GM10847 (cell line): ENCODE measurements around the gene CIAO3.
A peak's percentile ranks its signal among the peaks of the same experiment; 100 is the strongest.

ENCODE experiments used
- POLR2A ChIP-seq: IDR thresholded peaks from 2 replicates; pipeline ENCODE4 v1.6.1; 2011; ENCODE audit not compliant: insufficient read length; ENCODE audit errors: extremely low read depth

CIAO3 gene

DNA sequence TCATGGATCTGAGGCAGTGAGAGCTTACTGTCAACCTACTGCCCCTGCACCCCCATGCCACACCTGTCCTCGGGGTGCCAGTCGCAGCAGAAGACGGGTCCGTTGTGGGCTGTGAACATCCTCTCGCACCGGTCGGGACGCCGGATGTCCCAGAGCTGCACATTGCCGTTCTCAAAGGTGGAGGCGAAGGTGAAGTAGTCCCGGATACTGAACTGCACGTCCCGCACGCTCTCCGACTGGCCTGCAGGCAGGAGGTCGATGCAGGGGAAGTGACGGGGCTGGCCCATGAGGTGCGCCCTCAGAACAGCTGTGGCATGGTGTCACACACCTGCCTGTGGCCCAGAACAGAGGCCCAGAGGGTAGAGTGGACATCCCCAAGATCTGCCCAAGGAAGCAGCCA is 53.3 kb downstream of the CIAO3 start:
- no peak for TF ChIP-seq POLR2A

DNA sequence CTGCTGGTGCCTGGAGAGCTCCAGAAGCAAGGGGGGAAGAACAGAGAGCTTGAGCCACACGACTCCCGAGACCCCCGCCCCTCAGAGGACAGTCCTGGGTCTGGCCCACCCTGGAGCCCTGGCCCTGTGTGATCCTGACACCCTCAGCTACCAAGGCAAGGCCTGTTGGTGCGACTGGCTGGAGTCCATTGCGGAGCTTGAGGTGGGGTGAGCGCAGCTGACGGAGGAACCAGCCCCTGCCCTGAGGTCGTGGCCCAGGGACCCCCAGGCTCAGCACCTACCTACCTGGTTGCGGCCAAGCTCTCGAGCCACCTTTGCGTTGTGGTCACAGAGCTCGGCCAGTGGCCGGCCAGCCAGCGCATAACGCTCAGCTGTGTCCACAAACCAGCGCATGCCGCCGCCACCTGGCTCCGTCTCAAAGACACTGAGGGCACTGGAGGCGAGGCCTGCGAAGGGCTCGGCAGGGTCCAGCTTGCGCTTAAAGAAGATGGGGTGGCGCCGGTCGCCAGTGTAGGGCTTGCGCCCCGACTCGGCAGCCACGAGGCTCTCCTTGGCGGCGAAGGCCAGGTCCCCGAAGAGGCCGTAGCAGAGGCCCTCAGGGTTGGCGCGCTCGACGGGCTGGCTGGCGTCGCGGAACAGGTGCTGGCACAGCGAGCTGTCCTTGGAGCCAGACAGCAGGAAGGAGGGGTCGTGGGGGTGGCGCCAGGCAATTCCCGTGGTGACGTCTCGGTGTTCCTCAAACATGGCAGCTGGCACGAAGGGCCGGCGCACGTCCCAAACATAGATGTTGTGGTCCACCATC is 54.1 kb downstream of the CIAO3 start:
- TF ChIP-seq POLR2A, result no peak

DNA sequence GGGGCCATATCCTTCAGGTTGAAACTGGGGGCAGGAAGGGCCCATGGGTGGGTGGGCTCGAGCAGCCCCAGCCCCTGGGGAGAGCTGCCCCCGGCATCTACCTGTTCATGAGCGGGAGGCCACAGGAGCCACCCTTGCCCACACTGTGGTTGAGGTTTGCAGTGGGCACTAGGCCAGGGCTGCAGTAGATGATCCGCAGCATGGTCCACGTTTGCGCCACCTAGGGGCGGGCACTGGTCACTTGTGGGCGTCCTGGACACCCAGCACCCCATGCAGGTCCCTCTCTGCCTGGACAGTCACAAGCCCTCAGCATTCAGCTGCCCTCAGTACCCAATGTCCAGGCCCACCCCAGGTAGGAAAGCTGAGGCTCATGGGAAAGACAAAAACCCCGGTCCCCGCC is 54.8 kb downstream of the CIAO3 start:
- TF ChIP-seq POLR2A, result no peak

DNA sequence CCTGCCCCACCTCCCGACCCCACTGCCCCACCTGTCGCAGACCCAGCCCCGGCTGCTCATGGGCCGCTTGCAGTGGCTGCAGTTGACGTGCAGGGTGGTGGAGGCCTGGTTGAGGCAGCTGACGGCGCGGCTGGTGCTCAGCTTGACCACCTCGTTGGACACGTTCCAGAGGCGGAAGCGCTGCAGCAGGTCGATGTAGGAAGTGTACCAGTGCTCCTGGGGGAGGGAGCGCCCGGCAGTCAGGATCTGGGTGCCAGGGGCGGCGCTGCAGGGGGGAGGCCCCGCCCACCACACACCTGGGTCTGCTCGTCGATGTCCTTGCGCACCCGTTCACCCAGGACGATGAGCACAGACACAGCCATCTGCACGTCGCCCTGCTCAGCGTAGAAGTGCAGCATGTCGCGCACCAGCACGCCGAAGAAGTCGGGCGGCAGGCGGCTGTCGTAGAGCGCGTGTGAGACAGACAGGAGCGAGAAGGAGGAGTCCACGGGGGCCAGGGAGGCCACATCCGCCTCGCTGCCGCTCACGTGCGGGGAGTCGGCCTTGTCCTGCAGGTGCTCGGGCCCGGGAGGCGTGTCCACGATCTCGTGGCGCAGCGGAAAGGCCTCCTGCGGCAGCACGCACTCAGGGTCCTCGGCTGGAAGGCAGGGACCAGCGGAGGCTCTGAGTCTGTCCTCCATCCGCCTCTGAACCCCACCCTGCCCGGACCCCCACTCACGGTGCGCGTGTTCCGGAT is 55.7 kb downstream of the CIAO3 start:
- TF ChIP-seq POLR2A, result no peak

DNA sequence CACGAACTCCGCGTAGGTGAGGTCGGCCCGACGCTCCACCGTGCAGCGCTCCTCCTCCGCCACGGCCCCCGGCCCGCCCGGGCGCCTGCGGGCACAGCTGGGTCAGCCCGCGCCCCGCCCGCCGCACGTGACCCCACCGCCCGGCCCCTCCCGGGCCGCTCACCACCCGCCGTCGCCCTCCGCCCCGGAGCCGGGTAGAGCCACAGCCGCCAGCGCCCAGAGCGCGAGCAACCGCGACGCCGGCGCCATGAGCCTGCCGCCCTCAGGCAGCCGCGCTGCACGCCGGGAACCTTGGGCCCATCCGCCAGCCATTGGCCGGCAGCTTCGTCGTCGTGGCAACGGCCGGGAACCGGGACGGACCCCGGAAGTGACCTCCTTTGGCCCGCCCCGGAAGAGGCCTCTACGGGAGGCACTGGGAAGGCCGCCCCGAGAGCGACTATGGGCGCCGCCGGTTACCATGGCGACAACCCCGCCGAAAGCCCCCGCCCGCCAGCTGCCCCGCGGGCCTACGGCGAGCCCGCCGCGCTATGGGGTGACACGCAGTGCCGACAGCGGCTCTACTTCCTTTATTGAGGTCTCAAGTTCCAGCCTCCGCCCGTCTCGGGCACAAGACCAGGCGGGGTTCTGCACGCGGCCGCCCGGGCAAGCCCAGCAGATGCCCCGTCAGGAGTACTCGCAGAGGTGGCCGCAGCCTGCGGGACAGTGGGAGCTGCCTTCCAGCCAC is 56.6 kb downstream of the CIAO3 start, which contains the start of gene JMJD8:
Gene JMJD8, minus strand, starts transcription at position 264 of the 724 bp plus-strand sequence. Its CDS starts 15 bp downstream, at position 249.
- TF ChIP-seq POLR2A, result peak; percentile 90

DNA sequence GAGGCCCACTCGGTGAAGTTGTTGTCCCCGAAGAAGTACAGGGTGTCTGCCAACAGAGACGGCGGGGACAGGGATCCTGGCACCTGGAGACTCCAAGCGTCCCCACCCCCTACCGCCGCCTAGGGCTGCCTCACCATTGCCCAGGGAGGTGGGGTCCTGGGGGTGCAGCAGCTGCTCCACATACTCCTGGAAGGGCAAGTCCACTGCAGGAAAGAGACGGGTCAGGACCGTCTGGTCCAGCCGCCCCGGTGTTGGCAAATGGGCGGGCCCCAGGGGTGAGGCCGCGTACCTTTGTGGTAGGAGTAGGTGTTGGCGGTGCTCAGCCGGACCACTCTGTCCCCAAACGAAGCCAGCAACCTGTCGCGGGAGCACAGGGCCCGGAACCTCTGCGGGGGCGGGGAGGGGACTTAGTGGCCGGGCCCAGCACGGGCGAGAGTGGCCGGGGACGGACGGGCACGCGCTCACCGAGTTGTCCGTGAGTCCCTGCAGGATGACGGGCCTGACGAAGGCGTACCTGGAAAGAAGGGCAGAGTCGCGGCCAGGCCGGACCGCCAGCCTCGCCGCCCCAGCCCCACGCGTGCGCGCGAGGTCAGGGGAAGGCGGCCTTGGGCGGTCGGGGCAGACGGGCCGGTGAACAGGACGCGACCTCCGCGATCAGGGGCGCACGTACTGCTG is 57.3 kb downstream of the CIAO3 start:
- TF ChIP-seq POLR2A, result no peak

DNA sequence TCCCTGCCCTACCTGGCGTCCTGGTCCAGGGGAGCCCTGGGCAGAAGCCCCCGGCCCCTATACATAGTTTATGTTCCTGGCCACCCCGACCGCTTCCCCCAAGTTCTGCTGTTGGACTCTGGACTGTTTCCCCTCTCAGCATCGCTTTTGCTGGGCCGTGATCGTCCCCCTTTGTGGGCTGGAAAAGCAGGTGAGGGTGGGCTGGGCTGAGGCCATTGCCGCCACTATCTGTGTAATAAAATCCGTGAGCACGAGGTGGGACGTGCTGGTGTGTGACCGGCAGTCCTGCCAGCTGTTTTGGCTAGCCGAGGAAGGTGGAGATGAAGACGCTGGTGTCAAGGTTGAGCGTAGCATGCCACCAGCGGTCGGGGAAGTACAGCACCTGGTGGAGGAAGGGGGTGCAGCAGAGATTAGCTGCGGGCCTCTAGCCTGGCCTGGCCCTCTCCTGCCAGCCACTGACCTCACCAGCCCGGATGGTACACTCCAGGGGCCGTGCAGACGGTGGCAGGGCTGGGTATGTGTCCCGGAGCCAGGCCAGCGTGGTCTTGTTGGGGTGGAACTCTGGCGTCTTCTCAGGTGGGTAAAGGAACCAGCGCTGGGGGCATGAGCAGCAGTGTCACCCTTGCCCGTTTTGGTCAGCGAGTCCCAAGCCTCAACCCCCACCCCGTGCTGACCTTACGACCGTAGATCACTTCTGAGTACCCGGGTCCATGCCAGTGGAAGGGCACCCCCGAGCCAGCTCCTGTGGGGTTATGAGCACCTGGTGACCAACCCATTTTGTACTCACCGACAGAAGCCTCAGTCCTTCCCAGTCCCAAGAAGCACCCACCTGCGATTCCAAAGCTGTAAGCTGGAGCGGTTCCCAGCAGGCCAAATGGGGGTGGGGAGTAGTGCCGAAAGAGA is 58.1 kb downstream of the CIAO3 start:
- TF ChIP-seq POLR2A, result no peak

DNA sequence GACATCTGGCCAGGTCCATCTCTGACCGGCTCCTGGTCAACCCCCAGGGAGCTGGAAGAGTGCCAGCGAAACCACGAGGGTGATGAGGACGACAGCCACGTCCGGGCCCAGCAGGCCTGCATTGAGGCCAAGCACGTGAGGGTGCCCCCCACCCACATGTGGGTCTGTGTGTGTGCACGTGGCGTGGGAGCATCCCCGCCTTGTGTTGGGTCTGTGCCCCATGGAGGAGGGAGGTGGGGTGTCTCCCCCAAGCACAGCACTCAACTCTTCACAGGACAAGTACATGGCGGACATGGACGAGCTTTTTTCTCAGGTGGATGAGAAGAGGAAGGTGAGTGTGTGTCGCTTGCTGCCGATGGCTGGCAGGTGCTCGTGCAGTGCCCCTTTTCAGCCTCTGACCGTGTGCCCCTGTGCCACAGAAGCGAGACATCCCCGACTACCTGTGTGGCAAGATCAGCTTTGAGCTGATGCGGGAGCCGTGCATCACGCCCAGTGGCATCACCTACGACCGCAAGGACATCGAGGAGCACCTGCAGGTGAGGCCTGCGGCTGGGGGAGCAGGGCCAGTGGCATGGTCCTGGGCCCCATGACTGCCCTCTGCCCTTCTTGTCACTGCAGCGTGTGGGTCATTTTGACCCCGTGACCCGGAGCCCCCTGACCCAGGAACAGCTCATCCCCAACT is 58.9 kb downstream of the CIAO3 start:
- TF ChIP-seq POLR2A, result no peak

DNA sequence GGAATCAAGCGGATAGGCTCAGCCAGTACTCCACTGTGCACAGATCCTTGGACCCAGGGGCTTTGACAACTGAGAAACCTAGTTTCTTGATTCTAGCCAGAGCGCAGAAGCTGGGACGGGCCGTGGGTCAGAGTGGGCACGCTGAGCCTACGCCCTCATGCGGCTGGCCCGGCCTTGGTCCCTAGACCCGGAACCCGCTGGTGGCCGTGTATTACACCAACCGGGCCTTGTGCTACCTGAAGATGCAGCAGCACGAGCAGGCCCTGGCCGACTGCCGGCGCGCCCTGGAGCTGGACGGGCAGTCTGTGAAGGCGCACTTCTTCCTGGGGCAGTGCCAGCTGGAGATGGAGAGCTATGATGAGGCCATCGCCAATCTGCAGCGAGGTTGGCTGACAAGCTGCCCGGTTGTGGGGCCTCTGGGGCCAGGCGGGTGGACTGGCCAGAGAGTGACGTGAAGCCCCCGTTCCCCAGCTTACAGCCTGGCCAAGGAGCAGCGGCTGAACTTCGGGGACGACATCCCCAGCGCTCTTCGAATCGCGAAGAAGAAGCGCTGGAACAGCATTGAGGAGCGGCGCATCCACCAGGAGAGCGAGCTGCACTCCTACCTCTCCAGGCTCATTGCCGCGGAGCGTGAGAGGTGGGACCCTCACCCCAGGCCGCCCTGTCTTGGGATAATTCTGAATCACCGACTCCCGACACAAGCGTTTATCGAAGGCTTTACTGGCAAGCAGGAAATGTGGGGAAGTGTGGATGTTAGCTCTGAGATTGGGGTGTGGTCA is 59.6 kb downstream of the CIAO3 start:
- no peak for TF ChIP-seq POLR2A

DNA sequence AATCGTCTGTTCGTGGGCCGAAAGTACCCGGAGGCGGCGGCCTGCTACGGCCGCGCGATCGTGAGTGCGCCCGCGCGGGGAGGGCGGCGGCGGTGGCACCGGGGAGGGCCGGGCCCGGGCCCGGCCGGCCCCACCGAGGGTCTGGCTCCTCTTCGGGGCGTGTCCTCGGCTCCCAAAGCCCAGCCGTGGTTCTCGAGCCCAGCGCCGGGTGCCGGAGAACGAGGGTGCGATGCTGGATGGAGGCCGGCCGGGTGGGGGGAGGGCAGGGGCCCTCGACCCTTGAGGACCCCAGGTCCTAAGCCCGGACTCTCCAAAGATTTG is 60.2 kb downstream of the CIAO3 start:
- TF ChIP-seq POLR2A, result no peak

DNA sequence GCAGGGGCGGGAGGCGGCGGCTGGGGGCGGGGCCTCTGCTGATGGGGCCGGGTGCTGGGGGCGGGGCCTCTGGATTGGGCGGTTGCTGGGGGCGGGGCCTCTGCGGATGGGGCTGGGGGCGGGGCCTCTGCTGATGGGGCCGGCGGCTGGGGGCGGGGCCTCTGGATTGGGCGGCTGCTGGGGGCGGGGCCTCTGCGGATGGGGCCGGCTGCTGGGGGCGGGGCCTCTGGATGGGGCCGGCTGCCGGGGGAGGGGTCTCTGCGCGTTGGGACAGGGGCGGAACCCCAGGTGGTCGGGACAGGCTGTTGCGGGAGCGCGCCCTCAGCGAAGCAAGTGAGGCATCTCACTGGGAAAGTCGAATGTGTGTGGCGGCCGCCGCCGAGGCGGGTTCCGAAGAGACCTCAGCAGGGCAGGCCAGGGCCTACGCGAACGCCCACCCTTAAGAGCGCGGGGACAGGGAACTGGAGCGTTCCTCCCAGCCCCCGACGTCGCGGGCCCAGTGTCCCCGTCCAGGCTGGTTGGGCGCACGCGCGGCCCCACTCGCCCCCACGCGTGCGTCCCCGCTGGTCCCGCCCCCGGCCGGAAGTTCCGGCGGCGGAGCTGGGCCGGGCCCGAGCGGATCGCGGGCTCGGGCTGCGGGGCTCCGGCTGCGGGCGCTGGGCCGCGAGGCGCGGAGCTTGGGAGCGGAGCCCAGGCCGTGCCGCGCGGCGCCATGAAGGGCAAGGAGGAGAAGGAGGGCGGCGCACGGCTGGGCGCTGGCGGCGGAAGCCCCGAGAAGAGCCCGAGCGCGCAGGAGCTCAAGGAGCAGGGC is 60.8 kb downstream of the CIAO3 start, which contains the start of gene STUB1:
Gene STUB1, plus strand, starts transcription at position 597 of the 811 bp plus-strand sequence. Its CDS starts 116 bp downstream, at position 713.
- TF ChIP-seq POLR2A, result peak; percentile 87
